ENCODE measurements around the gene MLANA.

Gene MLANA

DNA sequence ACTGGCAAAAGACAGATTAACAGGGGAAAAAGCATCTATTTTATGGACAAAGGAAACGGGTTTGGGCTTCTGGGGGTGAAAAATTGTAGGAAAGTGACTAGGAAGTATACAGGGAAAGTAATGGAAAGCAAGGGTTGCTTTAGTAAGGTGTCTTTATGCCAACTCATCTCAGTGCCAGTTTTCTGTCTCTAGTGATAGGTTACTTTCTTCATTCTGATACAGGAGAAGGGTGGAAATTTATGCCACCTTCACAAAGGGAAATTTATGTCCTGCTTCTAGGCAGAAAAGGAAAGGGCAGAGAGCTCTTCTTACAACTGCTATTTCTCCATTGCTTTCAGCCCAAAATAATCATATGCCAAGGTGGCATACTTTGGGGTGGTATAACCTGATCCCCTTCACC, 37.7 kb upstream of the MLANA start:
- Histone ChIP-seq H3K4me1 (ENCODE audit: control insufficient read depth, insufficient read depth, low read length) (no peaks in the 10 kb centered on the region), H3K27me3 (ENCODE audit: control insufficient read depth, insufficient read depth, low read length) (no peaks in the 10 kb centered on the region), H3K27ac (ENCODE audit: low read depth, low read length) (no peak overlapping the region), H3K4me3 (ENCODE audit: low read depth, low read length) (no peak overlapping the region), H3K36me3 (ENCODE audit: control insufficient read depth, insufficient read depth, low read length) (no peaks in the 10 kb centered on the region), H3K9me3 (ENCODE audit: control insufficient read depth, insufficient read depth, low read depth, low read length) (no peaks in the 10 kb centered on the region), H3K9ac (ENCODE audit: low read length) (no peak overlapping the region)

DNA sequence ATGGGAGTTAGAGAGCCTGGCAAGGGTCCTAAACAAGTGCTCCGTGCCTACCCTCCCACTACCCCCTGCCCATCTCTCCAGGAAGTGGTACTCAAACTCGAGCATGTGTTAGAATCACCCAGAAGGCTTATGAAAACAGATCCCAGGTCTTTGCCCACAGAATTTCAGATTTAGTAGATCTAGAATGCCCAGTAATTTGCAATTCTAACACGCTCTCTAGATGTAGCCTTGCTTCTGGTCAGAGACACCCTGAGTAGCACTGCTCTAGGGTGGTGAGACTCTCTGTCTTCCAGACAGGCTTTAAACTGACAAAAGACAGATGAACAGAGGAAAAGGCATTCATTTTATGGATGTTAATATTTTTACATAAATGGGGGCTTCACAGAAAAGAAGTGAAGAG, 37.1 kb upstream of the MLANA start:
- Histone ChIP-seq H3K4me3 (ENCODE audit: low read depth, low read length) (no peak overlapping the region), H3K9ac (ENCODE audit: low read length) (no peak overlapping the region), H3K27me3 (ENCODE audit: control insufficient read depth, insufficient read depth, low read length) (no peaks in the 10 kb centered on the region), H3K36me3 (ENCODE audit: control insufficient read depth, insufficient read depth, low read length) (no peaks in the 10 kb centered on the region), H3K9me3 (ENCODE audit: control insufficient read depth, insufficient read depth, low read depth, low read length) (no peaks in the 10 kb centered on the region), H3K27ac (ENCODE audit: low read depth, low read length) (no peak overlapping the region), H3K4me1 (ENCODE audit: control insufficient read depth, insufficient read depth, low read length) (no peaks in the 10 kb centered on the region)

DNA sequence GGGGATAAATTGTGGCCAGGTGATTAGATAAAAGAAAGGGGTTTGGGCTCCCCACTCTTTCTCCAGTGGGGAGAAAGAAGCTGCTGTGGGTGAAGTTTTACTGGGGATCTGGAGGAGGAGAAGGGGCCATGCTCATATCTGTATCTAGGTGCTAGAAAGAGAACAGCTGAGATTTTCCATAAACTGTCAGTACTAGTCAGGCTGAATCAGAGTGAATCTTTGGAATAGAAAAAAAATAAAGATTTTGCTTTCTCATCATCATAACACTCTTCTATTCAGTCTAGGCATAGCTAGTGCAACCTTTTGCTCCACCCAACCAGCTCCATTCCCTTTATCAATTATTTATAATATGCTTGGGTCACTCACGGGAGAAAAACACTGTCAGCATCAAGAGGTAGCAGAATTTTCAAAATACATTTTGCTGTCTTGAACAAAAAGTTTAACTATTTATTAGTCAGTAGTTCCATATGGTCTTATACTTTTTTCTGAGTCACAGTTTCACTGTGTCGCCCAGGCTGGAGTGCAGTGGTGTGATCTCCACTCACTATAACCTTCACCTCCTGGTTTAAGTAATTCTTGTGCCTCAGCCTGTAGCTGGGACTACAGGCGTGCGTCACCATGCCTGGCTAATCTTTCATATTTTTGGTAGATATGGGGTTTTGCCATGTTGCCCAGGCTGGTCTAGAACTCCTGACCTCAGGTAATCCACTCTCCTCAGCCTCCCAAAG, 36.5 kb upstream of the MLANA start:
- H3K9ac ChIP-seq (ENCODE audit: low read length) = no peak overlapping the region
- H3K36me3 ChIP-seq (ENCODE audit: control insufficient read depth, insufficient read depth, low read length) = no peaks in the 10 kb centered on the region
- no peaks in the 10 kb centered on the region for H3K9me3 ChIP-seq (ENCODE audit: control insufficient read depth, insufficient read depth, low read depth, low read length)
- no peaks in the 10 kb centered on the region for H3K4me1 ChIP-seq (ENCODE audit: control insufficient read depth, insufficient read depth, low read length)
- H3K27me3 ChIP-seq (ENCODE audit: control insufficient read depth, insufficient read depth, low read length) = no peaks in the 10 kb centered on the region
- H3K4me3 ChIP-seq (ENCODE audit: low read depth, low read length) = no peak overlapping the region
- no peak overlapping the region for H3K27ac ChIP-seq (ENCODE audit: low read depth, low read length)

DNA sequence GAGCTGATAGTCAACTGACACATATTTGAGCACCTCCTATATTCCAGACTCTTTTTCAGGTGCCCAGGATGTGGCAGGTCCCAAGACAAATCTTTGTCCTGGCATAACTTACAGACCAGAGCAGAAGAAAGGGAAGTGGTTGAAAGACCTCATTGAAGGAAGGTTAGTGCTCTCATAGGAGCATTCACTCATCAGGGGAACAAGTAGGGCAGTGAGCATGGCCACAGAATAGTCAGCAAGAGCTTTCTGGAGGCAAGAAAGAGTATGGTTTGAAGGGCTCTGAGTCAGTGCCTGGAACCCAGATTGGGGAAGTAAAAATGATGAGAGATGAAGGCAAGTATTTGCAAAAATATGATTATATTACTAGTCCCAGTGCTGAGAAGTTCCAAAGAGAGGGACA, 32.8 kb upstream of the MLANA start:
- Histone ChIP-seq H3K9ac (ENCODE audit: low read length) (no peak overlapping the region), H3K27me3 (ENCODE audit: control insufficient read depth, insufficient read depth, low read length) (no peaks in the 10 kb centered on the region), H3K9me3 (ENCODE audit: control insufficient read depth, insufficient read depth, low read depth, low read length) (no peaks in the 10 kb centered on the region), H3K4me1 (ENCODE audit: control insufficient read depth, insufficient read depth, low read length) (no peaks in the 10 kb centered on the region), H3K27ac (ENCODE audit: low read depth, low read length) (no peak overlapping the region), H3K36me3 (ENCODE audit: control insufficient read depth, insufficient read depth, low read length) (no peaks in the 10 kb centered on the region), H3K4me3 (ENCODE audit: low read depth, low read length) (no peak overlapping the region)

DNA sequence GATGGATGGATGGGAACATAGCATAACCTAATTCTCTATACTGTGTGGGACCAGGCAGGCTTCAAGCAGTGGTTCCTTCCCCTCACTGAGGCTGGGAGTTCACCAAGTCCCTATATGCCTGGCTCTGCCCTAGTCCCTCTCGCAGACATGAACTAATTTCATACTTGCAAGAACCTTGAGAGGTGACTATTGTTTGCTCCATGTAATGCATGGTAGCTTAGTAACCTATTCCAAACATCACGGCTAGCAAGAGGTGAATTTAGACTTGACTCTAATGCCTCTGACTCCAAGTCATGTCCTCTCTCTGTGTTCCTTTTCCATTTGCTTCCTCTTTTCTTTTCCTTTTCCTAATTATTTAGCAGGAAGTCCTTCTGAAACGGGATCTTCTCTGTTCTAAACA, 31.9 kb upstream of the MLANA start:
- Histone ChIP-seq H3K9me3 (ENCODE audit: control insufficient read depth, insufficient read depth, low read depth, low read length) (no peaks in the 10 kb centered on the region), H3K4me1 (ENCODE audit: control insufficient read depth, insufficient read depth, low read length) (no peaks in the 10 kb centered on the region), H3K4me3 (ENCODE audit: low read depth, low read length) (no peak overlapping the region), H3K27ac (ENCODE audit: low read depth, low read length) (no peak overlapping the region), H3K9ac (ENCODE audit: low read length) (no peak overlapping the region), H3K36me3 (ENCODE audit: control insufficient read depth, insufficient read depth, low read length) (no peaks in the 10 kb centered on the region), H3K27me3 (ENCODE audit: control insufficient read depth, insufficient read depth, low read length) (no peaks in the 10 kb centered on the region)

DNA sequence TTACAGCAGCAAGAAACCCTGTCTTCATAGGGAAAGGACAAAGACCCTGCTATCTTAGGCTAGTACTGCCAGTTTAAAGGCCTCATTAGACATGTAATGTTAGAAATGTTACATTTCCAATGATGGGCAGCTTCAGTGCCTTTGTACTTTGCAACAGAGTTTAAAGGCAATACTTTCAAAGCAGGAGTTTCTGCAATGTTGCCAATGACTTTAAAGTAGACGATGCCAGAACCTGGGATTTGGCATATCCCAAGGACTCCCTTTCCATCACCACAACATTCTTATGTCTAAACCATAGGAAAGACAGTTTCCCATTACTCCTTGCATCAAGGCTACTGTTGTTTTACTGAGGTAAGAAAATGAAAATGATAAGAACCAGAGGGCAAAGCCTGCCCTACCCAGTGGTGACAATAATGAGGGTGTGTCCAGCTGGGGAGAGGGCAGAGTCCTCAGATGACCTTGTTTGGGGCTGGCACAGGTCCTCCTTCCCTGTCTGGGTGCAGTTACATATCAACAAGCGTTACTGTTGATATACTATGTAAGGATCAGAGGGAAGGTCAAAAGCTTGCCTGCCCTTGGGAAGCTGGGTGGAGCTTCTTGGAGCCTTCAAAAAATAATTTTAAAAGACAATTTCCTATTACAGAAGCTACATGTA, 27.5 kb upstream of the MLANA start:
- Histone ChIP-seq H3K27ac (ENCODE audit: low read depth, low read length) (no peak overlapping the region), H3K9ac (ENCODE audit: low read length) (no peak overlapping the region), H3K36me3 (ENCODE audit: control insufficient read depth, insufficient read depth, low read length) (no peaks in the 10 kb centered on the region), H3K4me3 (ENCODE audit: low read depth, low read length) (no peak overlapping the region), H3K9me3 (ENCODE audit: control insufficient read depth, insufficient read depth, low read depth, low read length) (no peaks in the 10 kb centered on the region), H3K4me1 (ENCODE audit: control insufficient read depth, insufficient read depth, low read length) (peaks cover 3% of the 10 kb centered on the region; the same call in 1 of the 2 replicates), H3K27me3 (ENCODE audit: control insufficient read depth, insufficient read depth, low read length) (no peaks in the 10 kb centered on the region)

DNA sequence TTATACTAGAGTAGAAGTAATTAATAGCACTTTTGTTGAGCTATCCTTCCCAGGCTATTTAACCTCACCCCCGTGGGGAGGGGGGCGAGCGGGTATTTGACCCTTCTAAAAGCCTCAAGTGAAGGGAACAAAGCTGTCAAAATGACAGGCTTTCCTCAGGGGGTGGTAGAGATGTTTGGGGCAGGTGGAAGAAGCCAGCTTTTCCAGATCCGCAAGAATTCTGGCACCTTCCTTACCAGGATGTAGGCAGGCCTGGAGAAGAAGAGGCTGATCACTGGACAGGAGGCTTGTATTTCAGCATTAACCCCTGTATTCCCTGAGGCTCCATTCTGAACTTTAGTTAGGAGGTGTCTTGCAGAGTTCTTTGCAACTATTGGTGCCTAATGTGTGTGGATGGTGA, 26.2 kb upstream of the MLANA start:
- Histone ChIP-seq H3K9me3 (ENCODE audit: control insufficient read depth, insufficient read depth, low read depth, low read length) (no peaks in the 10 kb centered on the region), H3K36me3 (ENCODE audit: control insufficient read depth, insufficient read depth, low read length) (no peaks in the 10 kb centered on the region), H3K9ac (ENCODE audit: low read length) (no peak overlapping the region), H3K27ac (ENCODE audit: low read depth, low read length) (no peak overlapping the region), H3K27me3 (ENCODE audit: control insufficient read depth, insufficient read depth, low read length) (no peaks in the 10 kb centered on the region), H3K4me3 (ENCODE audit: low read depth, low read length) (no peak overlapping the region), H3K4me1 (ENCODE audit: control insufficient read depth, insufficient read depth, low read length) (peaks cover 4% of the 10 kb centered on the region; the same call in 1 of the 2 replicates)

DNA sequence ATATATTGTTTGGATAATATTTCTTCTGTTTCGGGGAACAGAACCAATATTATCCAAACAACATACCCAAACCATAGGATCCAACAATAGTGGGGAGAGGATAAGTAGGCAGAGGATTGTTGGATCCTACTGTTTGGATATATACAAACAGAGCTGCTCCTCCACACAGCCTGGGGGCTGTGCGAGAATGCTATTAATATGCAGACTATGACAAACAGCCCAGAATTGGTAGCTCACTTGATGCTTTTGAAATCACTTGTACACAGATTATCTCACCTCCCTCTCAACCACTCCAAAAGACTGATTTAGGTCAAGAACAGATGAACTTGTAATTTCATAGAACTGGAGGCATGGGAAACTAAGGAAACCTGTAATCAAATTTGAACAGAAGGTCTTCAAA, 24.4 kb upstream of the MLANA start:
- Histone ChIP-seq H3K9me3 (ENCODE audit: control insufficient read depth, insufficient read depth, low read depth, low read length) (no peaks in the 10 kb centered on the region), H3K9ac (ENCODE audit: low read length) (no peak overlapping the region), H3K27ac (ENCODE audit: low read depth, low read length) (no peak overlapping the region), H3K4me1 (ENCODE audit: control insufficient read depth, insufficient read depth, low read length) (peaks cover 4% of the 10 kb centered on the region; the same call in 1 of the 2 replicates), H3K27me3 (ENCODE audit: control insufficient read depth, insufficient read depth, low read length) (no peaks in the 10 kb centered on the region), H3K4me3 (ENCODE audit: low read depth, low read length) (no peak overlapping the region), H3K36me3 (ENCODE audit: control insufficient read depth, insufficient read depth, low read length) (no peaks in the 10 kb centered on the region)

DNA sequence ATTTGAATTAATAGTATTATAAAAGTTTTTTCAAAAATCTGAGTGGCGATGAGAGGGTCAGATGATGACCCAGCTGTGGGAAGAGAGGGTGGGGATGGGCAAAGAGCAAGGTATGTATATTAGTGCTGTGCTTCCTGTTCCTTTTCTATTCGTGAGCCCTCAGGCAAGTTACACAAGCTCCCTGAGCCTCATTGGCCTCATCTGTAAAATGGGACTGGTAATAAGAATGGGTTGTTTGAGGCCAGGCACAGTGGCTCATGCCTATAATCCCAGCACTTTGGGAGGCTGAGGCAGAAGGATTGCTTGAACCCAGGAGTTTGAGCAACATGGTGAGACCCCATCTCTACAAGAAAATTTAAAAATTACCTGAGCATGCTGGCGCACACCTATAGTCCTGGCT, 24.0 kb upstream of the MLANA start:
- Histone ChIP-seq H3K27me3 (ENCODE audit: control insufficient read depth, insufficient read depth, low read length) (no peaks in the 10 kb centered on the region), H3K9ac (ENCODE audit: low read length) (no peak overlapping the region), H3K4me3 (ENCODE audit: low read depth, low read length) (no peak overlapping the region), H3K27ac (ENCODE audit: low read depth, low read length) (no peak overlapping the region), H3K9me3 (ENCODE audit: control insufficient read depth, insufficient read depth, low read depth, low read length) (no peaks in the 10 kb centered on the region), H3K36me3 (ENCODE audit: control insufficient read depth, insufficient read depth, low read length) (no peaks in the 10 kb centered on the region), H3K4me1 (ENCODE audit: control insufficient read depth, insufficient read depth, low read length) (peaks cover 4% of the 10 kb centered on the region; the same call in 1 of the 2 replicates)

DNA sequence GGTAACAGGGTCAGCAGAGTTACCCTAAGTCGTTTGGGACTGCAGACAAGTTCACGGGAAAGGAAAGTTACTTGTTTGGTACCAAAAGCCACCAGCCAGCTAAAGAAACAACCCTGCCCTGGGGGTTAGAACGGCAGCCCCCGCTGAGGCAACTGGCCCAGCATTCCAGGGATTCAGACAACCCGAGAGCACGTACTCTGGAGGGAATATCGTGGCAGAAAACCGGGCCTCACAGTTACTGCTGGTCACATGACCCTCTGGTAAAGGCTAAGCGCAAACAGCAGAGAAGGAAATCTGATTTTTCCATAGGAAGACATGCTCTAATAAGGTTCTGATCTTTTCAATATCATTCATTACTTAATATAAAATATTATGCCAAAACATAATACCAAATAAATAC, 22.5 kb upstream of the MLANA start:
- no peak overlapping the region for H3K4me3 ChIP-seq (ENCODE audit: low read depth, low read length)
- H3K27ac ChIP-seq (ENCODE audit: low read depth, low read length) = no peak overlapping the region
- H3K9ac ChIP-seq (ENCODE audit: low read length) = no peak overlapping the region
- H3K4me1 ChIP-seq (ENCODE audit: control insufficient read depth, insufficient read depth, low read length) = peaks cover 10% of the 10 kb centered on the region
- no peaks in the 10 kb centered on the region for H3K27me3 ChIP-seq (ENCODE audit: control insufficient read depth, insufficient read depth, low read length)
- no peaks in the 10 kb centered on the region for H3K36me3 ChIP-seq (ENCODE audit: control insufficient read depth, insufficient read depth, low read length)
- H3K9me3 ChIP-seq (ENCODE audit: control insufficient read depth, insufficient read depth, low read depth, low read length) = no peaks in the 10 kb centered on the region

DNA sequence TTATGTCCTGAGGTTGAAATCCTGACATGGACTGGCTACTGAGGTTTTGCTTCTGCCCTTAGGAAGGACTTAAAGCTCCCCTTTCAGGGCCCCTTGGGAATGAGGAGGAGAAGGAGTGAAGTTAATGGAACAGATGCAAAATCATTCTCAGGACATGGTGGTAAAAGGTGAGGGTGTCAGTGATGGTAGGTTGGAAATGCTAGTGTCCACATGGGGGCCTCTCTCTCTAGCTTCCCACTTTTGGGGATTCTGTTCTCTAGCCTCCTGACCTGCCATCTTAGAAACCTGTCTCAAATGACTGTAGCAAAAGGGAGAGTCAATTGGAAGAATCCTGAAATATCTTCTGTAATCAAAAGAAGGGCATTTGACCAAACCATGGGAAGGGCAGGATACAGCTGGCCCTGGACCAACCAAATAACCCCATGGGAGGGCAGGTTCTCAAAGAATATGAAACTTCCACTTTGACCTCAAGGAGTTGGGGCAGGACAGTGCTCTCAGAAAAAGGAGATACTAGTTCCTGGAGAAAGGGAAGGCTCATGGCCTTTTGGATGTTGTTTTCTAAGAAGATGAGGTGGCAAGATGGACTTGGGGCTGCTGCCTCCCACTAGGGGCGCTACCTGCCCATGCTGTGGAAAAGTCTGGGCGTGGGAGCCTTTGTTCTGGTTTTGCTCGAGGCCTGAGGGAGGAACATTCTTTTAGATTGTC, 21.2 kb upstream of the MLANA start:
- H3K9me3 ChIP-seq (ENCODE audit: control insufficient read depth, insufficient read depth, low read depth, low read length) = no peaks in the 10 kb centered on the region
- no peak overlapping the region for H3K27ac ChIP-seq (ENCODE audit: low read depth, low read length)
- no peak overlapping the region for H3K9ac ChIP-seq (ENCODE audit: low read length)
- H3K27me3 ChIP-seq (ENCODE audit: control insufficient read depth, insufficient read depth, low read length) = no peaks in the 10 kb centered on the region
- no peak overlapping the region for H3K4me3 ChIP-seq (ENCODE audit: low read depth, low read length)
- H3K4me1 ChIP-seq (ENCODE audit: control insufficient read depth, insufficient read depth, low read length) = peaks cover 10% of the 10 kb centered on the region
- H3K36me3 ChIP-seq (ENCODE audit: control insufficient read depth, insufficient read depth, low read length) = no peaks in the 10 kb centered on the region
